Upper lobe of left lung (tissue), 4 donors: ENCODE results near the gene CAPN7.

Source experiments
- CTCF ChIP-seq, 6 experiments: fragments of 450-650 bp in 4 of 6; fragments of 200-600 bp in 2 of 6; sonication (generic) in 2 of 6; IDR thresholded peaks; one replicate each; pipeline ENCODE4 v1.5.1; 2016 to 2019; ENCODE audit warnings: antibody characterized with exemption in 6 of 6
- EP300 ChIP-seq, 4 donors: sonication (generic); formaldehyde crosslinking; IDR thresholded peaks; one replicate each; pipeline ENCODE4 v1.5.1; 2017; ENCODE audit warnings: antibody characterized with exemption in 4 of 4, control low read depth in 2 of 4
- POLR2A ChIP-seq, 4 donors: fragments of 450-650 bp; IDR thresholded peaks; one replicate each; pipeline ENCODE4 v1.5.1; 2016 to 2017; ENCODE audit warnings: antibody characterized with exemption in 4 of 4, mild to moderate bottlenecking in 2 of 4
- POLR2AphosphoS5 ChIP-seq, 2 donors: sonication (generic); formaldehyde crosslinking; IDR thresholded peaks; one replicate each; pipeline ENCODE4 v1.5.1; 2017; ENCODE audit warnings: antibody characterized with exemption in 2 of 2

- TF ChIP-seq POLR2A (IDR thresholded peaks at IDR 0.05) (no peak), CTCF (IDR thresholded peaks at IDR 0.05) (no peak), EP300 (IDR thresholded peaks at IDR 0.05) (no peak), POLR2AphosphoS5 (IDR thresholded peaks at IDR 0.05) (no peak)
These were observed 20.0 kb upstream of the CAPN7 start for GRCh38 chr3:15186101-15186476.
